GM12892 (cell line): ENCODE measurements around the gene RANBP3.

ENCODE experiments used
- DNase-seq: peaks from one replicate; pipeline ENCODE4 v3.0.0; 2011; ENCODE audit not compliant: insufficient read length
- FAIRE-seq: peaks from 2 replicates; lab custom pipeline; 2011; peaks lifted over from hg19 to GRCh38; lab: Jason Lieb, UNC
- POLR2A ChIP-seq: IDR thresholded peaks from 2 replicates; pipeline ENCODE4 v1.6.1; 2011; ENCODE audit warnings: low read depth, low read length, control low read depth
- POLR2AphosphoS5 ChIP-seq: IDR thresholded peaks from 2 replicates; pipeline ENCODE4 v1.6.1; 2011; ENCODE audit warnings: low read depth, low read length, control low read depth
- TAF1 ChIP-seq: IDR thresholded peaks from 2 replicates; pipeline ENCODE4 v1.6.1; 2011; ENCODE audit warnings: low read depth, mild to moderate bottlenecking, control low read depth, low read length, borderline replicate concordance

The RANBP3 gene

GRCh38 chr19:5925830-5926427 is 52.0 kb downstream of the RANBP3 start:
- TF ChIP-seq POLR2A = no peak
- no peak for TF ChIP-seq TAF1
- no peak for TF ChIP-seq POLR2AphosphoS5
- DNase-seq (no peak), FAIRE-seq (no peak)

GRCh38 chr19:5923356-5923755 is 54.6 kb downstream of the RANBP3 start:
- no peak for FAIRE-seq
- TF ChIP-seq POLR2AphosphoS5 = no peak
- TF ChIP-seq TAF1 = no peak
- TF ChIP-seq POLR2A = no peak
- no peak for DNase-seq

GRCh38 chr19:5922161-5922545 is 55.8 kb downstream of the RANBP3 start:
- DNase-seq (no peak), FAIRE-seq (no peak)
- TF ChIP-seq POLR2A (no peak), TAF1 (no peak), POLR2AphosphoS5 (no peak)

GRCh38 chr19:5921516-5922160 is 56.3 kb downstream of the RANBP3 start:
- no peak for DNase-seq
- no peak for FAIRE-seq
- TF ChIP-seq POLR2AphosphoS5 (no peak), POLR2A (no peak), TAF1 (no peak)

- FAIRE-seq (no peak), DNase-seq (no peak)
- TF ChIP-seq POLR2AphosphoS5 (no peak), POLR2A (no peak), TAF1 (no peak)
These were observed 59.4 kb downstream of the RANBP3 start for GRCh38 chr19:5918463-5919079.

GRCh38 chr19:5917431-5918107 is 60.4 kb downstream of the RANBP3 start:
- no peak for DNase-seq
- FAIRE-seq = no peak
- TF ChIP-seq TAF1 (no peak), POLR2AphosphoS5 (no peak), POLR2A (no peak)

GRCh38 chr19:5916181-5916708 is 61.7 kb downstream of the RANBP3 start:
- no peak for TF ChIP-seq POLR2A
- no peak for TF ChIP-seq POLR2AphosphoS5
- no peak for TF ChIP-seq TAF1
- FAIRE-seq (no peak), DNase-seq (no peak)

- no peak for DNase-seq
- TF ChIP-seq POLR2A = no peak
- TF ChIP-seq TAF1 = no peak
- no peak for TF ChIP-seq POLR2AphosphoS5
- no peak for FAIRE-seq
These were observed 62.2 kb downstream of the RANBP3 start for GRCh38 chr19:5915782-5916165.

- no peak for FAIRE-seq
- no peak for DNase-seq
- TF ChIP-seq POLR2AphosphoS5 (no peak), TAF1 (no peak), POLR2A (no peak)
These were observed 62.8 kb downstream of the RANBP3 start for GRCh38 chr19:5914946-5915781.

GRCh38 chr19:5914358-5914774 is 63.6 kb downstream of the RANBP3 start:
- DNase-seq = no peak
- no peak for TF ChIP-seq TAF1
- TF ChIP-seq POLR2AphosphoS5 = no peak
- no peak; the same call in 1 of the 2 replicates for TF ChIP-seq POLR2A
- no peak for FAIRE-seq
